ENCODE data around the gene ZNRF3. TPM values are rescaled to one million over a fixed set of nuclear protein-coding genes. Genes with fewer than 3 reads are reported as not detected.

The ZNRF3 gene
- 10 to 100 TPM; 10.4 to 18.0 (median 14.2) TPM for total RNA-seq

DNA sequence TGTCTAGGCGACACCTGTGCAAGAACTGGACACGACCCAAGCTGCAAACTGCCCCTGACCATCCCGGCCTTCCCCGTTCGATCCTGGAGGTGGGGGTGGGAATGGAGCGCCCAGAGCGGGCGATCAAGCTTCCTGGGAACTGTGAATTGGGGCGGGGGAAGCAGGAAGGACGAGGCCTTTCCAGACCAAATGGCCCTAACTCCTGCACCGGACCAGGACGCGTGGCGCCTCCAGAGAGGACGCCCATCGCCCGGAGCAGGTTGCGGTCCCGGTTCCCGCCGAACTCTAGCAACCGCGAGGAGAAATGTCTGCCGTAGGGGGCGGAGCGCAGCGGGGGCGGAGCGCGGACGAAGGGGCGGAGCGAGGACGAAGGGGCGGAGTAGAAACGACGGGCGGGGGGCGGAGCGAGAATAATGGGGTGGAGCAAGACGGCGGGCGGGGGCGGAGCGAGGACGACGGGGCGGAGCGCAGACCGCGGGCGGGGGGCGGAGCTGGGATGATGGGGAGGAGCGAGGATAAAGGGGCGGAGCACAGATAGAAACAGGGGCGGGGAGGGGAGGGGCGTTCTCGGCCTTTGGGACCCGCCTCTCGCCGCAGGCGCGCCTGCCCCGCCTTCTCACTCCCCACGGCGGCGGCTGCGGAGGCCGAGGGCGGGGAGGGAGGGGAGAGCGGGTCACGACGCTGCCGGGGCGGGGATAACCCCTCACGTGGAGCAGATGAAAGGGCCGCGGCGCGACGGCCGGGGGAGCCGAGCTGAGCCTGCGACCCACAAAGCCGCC, at the start of gene ZNRF3:
Gene ZNRF3 (plus strand): TSS at position 695 of the 779 bp plus-strand sequence. CDS start 195 bp downstream, outside the sequence.
- intact Hi-C loops (cut with DNase I), result no loop called here
- H3K4me3 ChIP-seq (replicated peaks in 1 of 3), result peak within 1 kb of the TSS; percentile 24 to 52 (median 47)
- H3K27me3 ChIP-seq, result no peaks in the 10 kb centered on the region
- H3K9me3 ChIP-seq, result no peaks in the 10 kb centered on the region
- peak; percentile 46 to 80 for TF ChIP-seq POLR2A (IDR thresholded peaks at IDR 0.05)
- TF ChIP-seq, protein P1, sequence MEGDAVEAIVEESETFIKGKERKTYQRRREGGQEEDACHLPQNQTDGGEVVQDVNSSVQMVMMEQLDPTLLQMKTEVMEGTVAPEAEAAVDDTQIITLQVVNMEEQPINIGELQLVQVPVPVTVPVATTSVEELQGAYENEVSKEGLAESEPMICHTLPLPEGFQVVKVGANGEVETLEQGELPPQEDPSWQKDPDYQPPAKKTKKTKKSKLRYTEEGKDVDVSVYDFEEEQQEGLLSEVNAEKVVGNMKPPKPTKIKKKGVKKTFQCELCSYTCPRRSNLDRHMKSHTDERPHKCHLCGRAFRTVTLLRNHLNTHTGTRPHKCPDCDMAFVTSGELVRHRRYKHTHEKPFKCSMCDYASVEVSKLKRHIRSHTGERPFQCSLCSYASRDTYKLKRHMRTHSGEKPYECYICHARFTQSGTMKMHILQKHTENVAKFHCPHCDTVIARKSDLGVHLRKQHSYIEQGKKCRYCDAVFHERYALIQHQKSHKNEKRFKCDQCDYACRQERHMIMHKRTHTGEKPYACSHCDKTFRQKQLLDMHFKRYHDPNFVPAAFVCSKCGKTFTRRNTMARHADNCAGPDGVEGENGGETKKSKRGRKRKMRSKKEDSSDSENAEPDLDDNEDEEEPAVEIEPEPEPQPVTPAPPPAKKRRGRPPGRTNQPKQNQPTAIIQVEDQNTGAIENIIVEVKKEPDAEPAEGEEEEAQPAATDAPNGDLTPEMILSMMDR (IDR thresholded peaks at IDR 0.05), result no peak
- peak; percentile 89 to 90 for DNase-seq
- H3K4me1 ChIP-seq, result peaks cover 26 to 28% of the 10 kb centered on the region in 2 donors
- H3K27ac ChIP-seq, result peak within 1 kb of the TSS in 2 of 3 donors; percentile 3 to 68
- H3K36me3 ChIP-seq, result no peaks in the 10 kb centered on the region
- 0 to 1% methylated on average over 10 to 59 of the region's 85 CpGs for WGBS, 2 donors

DNA sequence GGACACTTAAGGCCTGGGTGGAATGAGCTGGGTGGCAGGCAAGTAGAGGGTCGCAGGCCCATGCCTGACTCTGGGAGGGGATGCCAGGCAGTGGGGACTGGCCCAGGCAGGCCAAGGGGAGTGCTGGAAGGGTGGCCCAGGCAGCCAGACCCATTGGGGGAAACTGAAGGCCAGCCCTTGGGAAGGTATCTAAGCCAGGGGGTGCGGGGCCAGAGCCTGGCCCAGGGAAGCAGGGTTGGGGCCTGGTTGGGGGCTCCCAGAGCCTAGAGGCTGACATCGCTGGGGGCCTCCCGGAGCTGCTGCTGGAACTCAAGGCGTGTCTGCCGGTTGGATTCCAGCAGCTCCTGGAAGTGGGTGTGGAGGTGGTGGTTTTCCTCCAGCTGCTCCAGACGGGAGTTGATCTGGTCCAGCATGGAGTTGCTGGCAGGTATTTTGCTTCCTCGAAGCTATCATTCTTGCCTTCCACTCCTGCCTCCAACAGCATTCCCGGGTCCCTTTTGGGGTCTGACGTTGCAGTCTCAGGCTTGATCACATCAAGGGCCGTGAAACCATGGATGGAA, 47.7 kb upstream of the ZNRF3 start:
- WGBS, 2 donors, result 95 to 96% methylated on average over 7 to 11 of the region's 11 CpGs
- no peak overlapping the region for H3K27ac ChIP-seq
- no peak for DNase-seq
- H3K27me3 ChIP-seq, result no peaks in the 10 kb centered on the region
- TF ChIP-seq POLR2A (IDR thresholded peaks at IDR 0.05), result no peak
- TF ChIP-seq, protein P1 (IDR thresholded peaks at IDR 0.05), result no peak
- intact Hi-C loops (cut with DNase I), result no loop called here
- no peaks in the 10 kb centered on the region for H3K36me3 ChIP-seq
- no peaks in the 10 kb centered on the region for H3K4me1 ChIP-seq
- H3K4me3 ChIP-seq (replicated peaks in 1 of 3), result no peak overlapping the region
- no peaks in the 10 kb centered on the region for H3K9me3 ChIP-seq

DNA sequence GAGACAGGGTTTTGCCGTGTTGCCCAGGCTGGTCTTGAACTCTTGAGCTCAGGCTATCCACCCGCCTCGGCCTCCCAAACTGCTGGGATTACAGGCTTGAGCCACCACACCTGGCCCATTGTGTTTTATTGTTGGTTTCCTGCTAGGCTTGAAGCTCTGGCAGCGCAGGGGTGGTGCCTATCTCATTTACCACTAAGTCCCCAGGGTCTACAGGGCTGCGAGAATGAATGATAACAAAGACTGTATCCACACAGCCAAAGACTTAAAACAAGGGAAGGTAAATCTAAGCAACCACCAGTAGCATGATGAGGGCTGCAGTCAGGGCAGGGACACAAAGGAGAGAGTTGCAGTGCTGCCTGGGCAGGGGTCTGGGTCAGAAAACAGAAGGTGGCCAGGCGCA, 45.7 kb upstream of the ZNRF3 start:
- intact Hi-C loops (cut with DNase I), result no loop called here
- H3K36me3 ChIP-seq, result no peaks in the 10 kb centered on the region
- no peaks in the 10 kb centered on the region for H3K4me1 ChIP-seq
- WGBS, 2 donors, result 93 to 95% methylated on average over 6 of the region's 6 CpGs
- no peak for DNase-seq
- no peak overlapping the region for H3K4me3 ChIP-seq (replicated peaks in 1 of 3)
- H3K27me3 ChIP-seq, result no peaks in the 10 kb centered on the region
- H3K27ac ChIP-seq, result no peak overlapping the region
- H3K9me3 ChIP-seq, result no peaks in the 10 kb centered on the region
- no peak for TF ChIP-seq POLR2A (IDR thresholded peaks at IDR 0.05)
- TF ChIP-seq, protein P1 (IDR thresholded peaks at IDR 0.05), result no peak

DNA sequence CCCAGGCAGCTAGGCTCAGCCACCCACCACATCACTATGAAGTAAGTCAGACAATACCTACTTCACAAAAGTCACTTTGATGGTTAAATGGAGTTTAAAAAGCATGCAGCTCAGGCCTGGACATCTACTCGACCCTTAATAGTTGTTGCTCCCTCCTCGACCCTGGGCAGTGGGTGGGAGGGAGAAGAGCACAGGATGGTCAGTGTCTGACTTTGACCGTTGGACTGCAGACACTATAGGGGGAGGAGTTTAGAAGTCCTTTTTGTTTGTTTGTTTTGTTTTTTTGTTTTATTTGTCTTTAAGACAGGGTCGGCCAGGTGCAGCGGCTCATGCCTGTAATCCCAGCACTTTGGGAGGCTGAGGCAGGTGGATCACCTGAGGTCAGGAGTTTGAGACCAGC, 44.4 kb upstream of the ZNRF3 start:
- no peak for DNase-seq
- no peaks in the 10 kb centered on the region for H3K36me3 ChIP-seq
- 67% methylated on average over 5 of the region's 5 CpGs for WGBS, 2 donors
- H3K27ac ChIP-seq, result no peak overlapping the region
- no peaks in the 10 kb centered on the region for H3K4me1 ChIP-seq
- intact Hi-C loops (cut with DNase I), result no loop called here
- H3K4me3 ChIP-seq (replicated peaks in 1 of 3), result no peak overlapping the region
- no peaks in the 10 kb centered on the region for H3K9me3 ChIP-seq
- H3K27me3 ChIP-seq, result no peaks in the 10 kb centered on the region
- TF ChIP-seq POLR2A (IDR thresholded peaks at IDR 0.05), result no peak
- TF ChIP-seq, protein P1 (IDR thresholded peaks at IDR 0.05), result no peak

DNA sequence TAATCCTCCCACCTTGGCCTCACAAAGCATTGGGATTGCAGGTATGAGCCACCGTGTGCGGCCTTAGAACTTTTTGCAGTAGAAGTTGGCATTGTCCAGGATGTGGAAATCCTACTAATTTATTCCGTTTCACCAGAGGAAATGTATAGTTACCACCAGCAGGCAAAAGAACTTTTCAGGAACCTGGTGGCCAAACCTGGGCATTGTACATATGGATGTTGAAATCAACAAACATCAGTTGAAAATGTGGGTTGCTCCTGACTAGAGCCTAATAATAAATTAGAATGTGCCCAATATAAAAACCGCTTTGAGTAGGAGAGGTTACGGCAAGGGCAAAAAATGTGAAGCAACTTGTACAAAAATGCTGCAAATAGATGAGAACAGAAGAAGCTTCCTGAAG, 42.3 kb upstream of the ZNRF3 start:
- WGBS, 2 donors, result 93 to 95% methylated on average over 5 of the region's 5 CpGs
- Histone ChIP-seq H3K4me1 (no peaks in the 10 kb centered on the region), H3K9me3 (no peaks in the 10 kb centered on the region), H3K27me3 (no peaks in the 10 kb centered on the region), H3K36me3 (no peaks in the 10 kb centered on the region), H3K4me3 (replicated peaks in 1 of 3) (no peak overlapping the region), H3K27ac (no peak overlapping the region)
- no peak for TF ChIP-seq POLR2A (IDR thresholded peaks at IDR 0.05)
- TF ChIP-seq, protein P1 (IDR thresholded peaks at IDR 0.05), result no peak
- intact Hi-C loops (cut with DNase I), result no loop called here
- no peak for DNase-seq
